Panc1 (cell line): ENCODE measurements around the gene EXT2. TPM values are rescaled to one million over a fixed set of nuclear protein-coding genes. Genes with fewer than 3 reads are reported as not detected.

Experiments
- ATAC-seq: fragments of 200-7000 bp; cut with Tn5 transposase; 2 replicates; pipeline ENCODE4 v1.9.1; 2020; ENCODE audit warnings: mild to moderate bottlenecking, moderate library complexity
- BruUV-seq: library from RNA; stranded (reverse); fragments of 400-500 nt; replicated peaks from 2 replicates; lab custom pipeline; 2021; lab: Mats Ljungman, UMichigan
- CTCF ChIA-PET: fragments of 300-600 bp; sonication (Branson Sonifier 250); formaldehyde crosslinking; loops from one replicate; lab custom pipeline; 2022; ENCODE audit warnings: antibody characterized with exemption; lab: Charles Lee
- POLR2A ChIA-PET: fragments of 300-600 bp; sonication (Branson Sonifier 250); formaldehyde crosslinking; loops from one replicate; lab custom pipeline; 2022; ENCODE audit warnings: antibody characterized with exemption; lab: Charles Lee
- DNase-seq: peaks from one replicate; pipeline ENCODE4 v3.0.0-alpha.2; 2010; ENCODE audit warnings: low read depth, low spot score
- H3K27ac ChIP-seq: 2 replicates; pipeline ENCODE4 v1.5.1; 2011; ENCODE audit warnings: mild to moderate bottlenecking, low read length, inconsistent platforms
- H3K27me3 ChIP-seq: fragments of 200-500 bp; sonication (Bioruptor generic); 2 replicates; pipeline ENCODE4 v1.6.0; 2014; ENCODE audit warnings: low read length, inconsistent platforms; ENCODE audit not compliant: control insufficient read depth, insufficient read depth
- H3K36me3 ChIP-seq: fragments of 200-500 bp; sonication (Bioruptor generic); 2 replicates; pipeline ENCODE4 v1.5.1; 2014; ENCODE audit warnings: inconsistent platforms, mild to moderate bottlenecking, low read length, moderate library complexity; ENCODE audit not compliant: control insufficient read depth, insufficient read depth
- H3K4me1 ChIP-seq: 2 replicates; pipeline ENCODE4 v1.5.1; 2011; ENCODE audit warnings: inconsistent platforms, mild to moderate bottlenecking, low read length, moderate library complexity; ENCODE audit not compliant: control insufficient read depth, insufficient read depth
- H3K4me3 ChIP-seq, 2 experiments: 2 replicates each; pipeline ENCODE4 v1.5.1; 2011 to 2012; ENCODE audit warnings: low read depth in 2 of 2, low read length in 2 of 2, mild to moderate bottlenecking in 2 of 2, inconsistent platforms in 1 of 2, moderate library complexity in 1 of 2
- H3K9me3 ChIP-seq: fragments of 200-500 bp; sonication (Bioruptor generic); 2 replicates; pipeline ENCODE4 v1.5.1; 2014; ENCODE audit warnings: low read depth, mild to moderate bottlenecking, inconsistent platforms, low read length, moderate library complexity; ENCODE audit not compliant: control insufficient read depth, insufficient read depth
- CTCF ChIP-seq: fragments of 450-650 bp; IDR thresholded peaks from 2 replicates; pipeline ENCODE4 v1.5.1; 2017; ENCODE audit warnings: mild to moderate bottlenecking
- POLR2AphosphoS5 ChIP-seq: IDR thresholded peaks from 2 replicates; pipeline ENCODE4 v1.6.1; 2012; ENCODE audit warnings: mild to moderate bottlenecking, low read depth, low read length, moderate library complexity
- REST ChIP-seq, 2 experiments: IDR thresholded peaks; 2 replicates each; pipeline ENCODE4 v1.6.1; 2011 to 2012; ENCODE audit warnings: low read depth in 2 of 2, control low read depth in 1 of 2, low read length in 1 of 2, mild to moderate bottlenecking in 1 of 2, moderate library complexity in 1 of 2; ENCODE audit not compliant: insufficient read depth in 1 of 2
- SIN3A ChIP-seq: IDR thresholded peaks from 2 replicates; pipeline ENCODE4 v1.6.1; 2012; ENCODE audit warnings: low read depth, mild to moderate bottlenecking, low read length, moderate library complexity, borderline replicate concordance; ENCODE audit not compliant: insufficient read depth
- TCF7L2 ChIP-seq: IDR thresholded peaks from 2 replicates; pipeline ENCODE4 v1.6.1; 2011; ENCODE audit warnings: mild to moderate bottlenecking, low read depth, low read length, inconsistent platforms
- in situ Hi-C: cut with HindIII; loops from 2 replicates; pipeline ENCODE4 v1.10.0; 2016; ENCODE audit warnings: low sequenced_read_pairs, low pct_unique_long_range_greater_than_20kb
- intact Hi-C: fragments of 100-400 bp; cut with micrococcal nuclease; formaldehyde crosslinking; loops from one replicate; pipeline ENCODE4 v1.10.0; 2022; ENCODE audit not compliant: unreplicated experiment
- total RNA-seq: library from RNA; stranded (reverse); gene quantifications from one replicate; pipeline ENCODE4 v1.2.1, GENCODE V29; 2021; ENCODE audit not compliant: unreplicated experiment

The EXT2 gene
- total RNA-seq, 1 experiment from 2014 or later: 57.5 TPM

GRCh38 chr11:44258839-44259420, 163.5 kb downstream of the EXT2 start:
- Histone ChIP-seq H3K4me3 (no peak overlapping the region), H3K9me3 (no peaks in the 10 kb centered on the region), H3K27ac (no peak overlapping the region), H3K4me1 (no peaks in the 10 kb centered on the region), H3K36me3 (no peaks in the 10 kb centered on the region), H3K27me3 (no peaks in the 10 kb centered on the region)
- no peak for TF ChIP-seq REST (IDR thresholded peaks at IDR 0.05; ENCODE audit: insufficient read depth in 1 of 2, low read depth in 2 of 2, low read length in 1 of 2)
- no peak for TF ChIP-seq TCF7L2
- TF ChIP-seq CTCF: no peak
- no peak for TF ChIP-seq SIN3A
- TF ChIP-seq POLR2AphosphoS5: no peak
- DNase-seq: no peak
- in situ Hi-C loops: no loop called here
- intact Hi-C loops: no loop called here
- no peak for ATAC-seq
- POLR2A ChIA-PET: no interaction called here
- BruUV-seq: no TSS peak
- CTCF ChIA-PET: no interaction called here

- in situ Hi-C loops (no loop called here), intact Hi-C loops (no loop called here)
- no peak for TF ChIP-seq CTCF
- no peak for TF ChIP-seq POLR2AphosphoS5
- TF ChIP-seq SIN3A: no peak
- no peak for TF ChIP-seq TCF7L2
- TF ChIP-seq REST (IDR thresholded peaks at IDR 0.05; ENCODE audit: insufficient read depth in 1 of 2, low read depth in 2 of 2, low read length in 1 of 2): no peak
- Histone ChIP-seq H3K27ac (no peak overlapping the region), H3K4me1 (no peaks in the 10 kb centered on the region), H3K27me3 (no peaks in the 10 kb centered on the region), H3K36me3 (no peaks in the 10 kb centered on the region), H3K9me3 (no peaks in the 10 kb centered on the region), H3K4me3 (no peak overlapping the region)
- CTCF ChIA-PET: no interaction called here
- POLR2A ChIA-PET: no interaction called here
- no peak for ATAC-seq
- no peak for DNase-seq
- no TSS peak for BruUV-seq
Observed at GRCh38 chr11:44260081-44260480, 164.6 kb downstream of the EXT2 start.
